Measurements from ENCODE around the gene ANO10. TPM values are rescaled to one million over a fixed set of nuclear protein-coding genes. Genes with fewer than 3 reads are reported as not detected.

The ANO10 gene
- total RNA-seq, 1 experiment from 2014 or later: 32.6 TPM

- BruUV-seq (replicated peaks): no TSS peak
- ChIA-PET CTCF (no interaction called here), POLR2A (ENCODE audit: unreplicated experiment) (no interaction called here)
Observed at GRCh38 chr3:43489930-43490329, 131.9 kb downstream of the ANO10 start.

GRCh38 chr3:43485931-43486330, 135.9 kb downstream of the ANO10 start:
- H3K4me3 ChIP-seq: no peak overlapping the region
- H3K27me3 ChIP-seq (ENCODE audit: insufficient read depth, low read depth): no peaks in the 10 kb centered on the region
- no peaks in the 10 kb centered on the region for H3K4me1 ChIP-seq (replicated peaks; ENCODE audit: insufficient read depth)
- BruUV-seq (replicated peaks): no TSS peak
- no peak for TF ChIP-seq CTCF (conservative IDR thresholded peaks at IDR 0.05)
- no peak for TF ChIP-seq EZH2 (IDR thresholded peaks at IDR 0.05; ENCODE audit: low read depth)
- POLR2A ChIA-PET (ENCODE audit: unreplicated experiment): no interaction called here
- no peak for DNase-seq
- no peaks in the 10 kb centered on the region for H4K20me1 ChIP-seq (ENCODE audit: insufficient read depth)
- H3K27ac ChIP-seq: no peak overlapping the region
- CTCF ChIA-PET: no interaction called here
- intact Hi-C loops (cut with micrococcal nuclease; ENCODE audit: unreplicated experiment): no loop called here
- H3F3A ChIP-seq (ENCODE audit: insufficient read depth, low read depth): no peaks in the 10 kb centered on the region
- H3K79me2 ChIP-seq (ENCODE audit: low read depth): no peaks in the 10 kb centered on the region
- no peak overlapping the region for H2AFZ ChIP-seq
- no peaks in the 10 kb centered on the region for H3K9me2 ChIP-seq (ENCODE audit: insufficient read depth)
- H3K36me3 ChIP-seq (ENCODE audit: low read depth): no peaks in the 10 kb centered on the region
- no peak overlapping the region for H3K4me2 ChIP-seq
- no peaks in the 10 kb centered on the region for H3K9me3 ChIP-seq (ENCODE audit: insufficient read depth, low read depth)

More at GRCh38 chr3:43489930-43490329, 131.9 kb downstream of the ANO10 start:
- Histone ChIP-seq H3K36me3 (ENCODE audit: low read depth) (no peaks in the 10 kb centered on the region), H4K20me1 (ENCODE audit: insufficient read depth) (no peaks in the 10 kb centered on the region), H3K4me3 (no peak overlapping the region), H3F3A (ENCODE audit: insufficient read depth, low read depth) (no peaks in the 10 kb centered on the region), H3K27ac (no peak overlapping the region), H3K27me3 (ENCODE audit: insufficient read depth, low read depth) (no peaks in the 10 kb centered on the region), H3K9me2 (ENCODE audit: insufficient read depth) (no peaks in the 10 kb centered on the region), H2AFZ (no peak overlapping the region), H3K4me2 (no peak overlapping the region), H3K4me1 (replicated peaks; ENCODE audit: insufficient read depth) (no peaks in the 10 kb centered on the region), H3K9me3 (ENCODE audit: insufficient read depth, low read depth) (no peaks in the 10 kb centered on the region), H3K79me2 (ENCODE audit: low read depth) (no peaks in the 10 kb centered on the region)
- intact Hi-C loops (cut with micrococcal nuclease; ENCODE audit: unreplicated experiment): no loop called here
- TF ChIP-seq EZH2 (IDR thresholded peaks at IDR 0.05; ENCODE audit: low read depth): no peak
- TF ChIP-seq CTCF (conservative IDR thresholded peaks at IDR 0.05): no peak
- DNase-seq: no peak

- no peaks in the 10 kb centered on the region for H3K9me3 ChIP-seq (ENCODE audit: insufficient read depth, low read depth)
- intact Hi-C loops (cut with micrococcal nuclease; ENCODE audit: unreplicated experiment): no loop called here
- no peaks in the 10 kb centered on the region for H3K79me2 ChIP-seq (ENCODE audit: low read depth)
- no peaks in the 10 kb centered on the region for H3F3A ChIP-seq (ENCODE audit: insufficient read depth, low read depth)
- H3K9me2 ChIP-seq (ENCODE audit: insufficient read depth): no peaks in the 10 kb centered on the region
- no peak overlapping the region for H3K4me3 ChIP-seq
- H3K36me3 ChIP-seq (ENCODE audit: low read depth): no peaks in the 10 kb centered on the region
- DNase-seq: no peak
- no peaks in the 10 kb centered on the region for H4K20me1 ChIP-seq (ENCODE audit: insufficient read depth)
- no TSS peak for BruUV-seq (replicated peaks)
- H2AFZ ChIP-seq: no peak overlapping the region
- H3K27me3 ChIP-seq (ENCODE audit: insufficient read depth, low read depth): no peaks in the 10 kb centered on the region
- H3K27ac ChIP-seq: no peak overlapping the region
- ChIA-PET CTCF (no interaction called here), POLR2A (ENCODE audit: unreplicated experiment) (no interaction called here)
- TF ChIP-seq EZH2 (IDR thresholded peaks at IDR 0.05; ENCODE audit: low read depth) (no peak), CTCF (conservative IDR thresholded peaks at IDR 0.05) (no peak)
- H3K4me2 ChIP-seq: no peak overlapping the region
- H3K4me1 ChIP-seq (replicated peaks; ENCODE audit: insufficient read depth): no peaks in the 10 kb centered on the region
Observed at GRCh38 chr3:43484926-43485488, 136.8 kb downstream of the ANO10 start.

Data from PC-9 (cell line).